Uterus (tissue), 2 donors: ENCODE data around the gene CXXC5.

Source experiments
- CTCF ChIP-seq, 4 experiments: fragments of 200-600 bp in 2 of 4; fragments of 450-650 bp in 2 of 4; sonication (generic) in 2 of 4; IDR thresholded peaks; one replicate each; pipeline ENCODE4 v1.5.1; 2016 to 2019; ENCODE audit warnings: antibody characterized with exemption in 4 of 4, mild to moderate bottlenecking in 2 of 4, moderate library complexity in 1 of 4
- POLR2A ChIP-seq, 2 donors: fragments of 450-650 bp; IDR thresholded peaks; one replicate each; pipeline ENCODE4 v1.6.1; 2016; ENCODE audit warnings: antibody characterized with exemption in 2 of 2, mild to moderate bottlenecking in 1 of 2, moderate library complexity in 1 of 2

DNA sequence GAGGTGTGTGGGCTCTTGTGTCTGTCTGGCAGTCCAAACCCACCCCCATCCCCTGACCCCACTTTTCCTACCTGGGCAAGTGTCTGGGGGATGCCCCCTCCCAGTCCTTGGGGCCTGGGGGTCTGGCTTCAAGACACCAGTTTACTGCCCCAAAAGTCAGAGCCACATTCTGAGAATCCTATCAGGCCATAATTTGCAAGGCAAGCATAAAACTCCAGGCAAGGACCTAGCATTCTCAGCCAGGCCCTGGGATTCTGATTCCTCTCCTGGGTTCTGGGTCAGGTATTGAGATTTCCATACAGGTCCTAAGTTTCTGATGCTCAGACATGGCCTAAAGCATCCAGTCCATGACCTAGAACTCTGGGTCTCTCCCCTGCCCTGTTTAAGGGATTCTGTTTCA lies 33.3 kb downstream of the CXXC5 start:
- TF ChIP-seq CTCF (IDR thresholded peaks at IDR 0.05) (no peak), POLR2A (IDR thresholded peaks at IDR 0.05) (no peak)
